Measurements from ENCODE around the gene GBE1.
A peak's percentile ranks its signal among the peaks of the same experiment; 100 is the strongest.

Gene GBE1

GRCh38 chr3:81723732-81724313 lies 37.6 kb downstream of the GBE1 start:
- ChIA-PET POLR2A (no interaction called here), CTCF (no interaction called here)
- Histone ChIP-seq H3K4me1 (ENCODE audit: control insufficient read depth, insufficient read depth, low read length) (no peaks in the 10 kb centered on the region), H3K4me3 (ENCODE audit: low read depth, low read length) (no peak overlapping the region), H3K27ac (ENCODE audit: extremely low read depth, low read depth, low read length) (no peak overlapping the region), H3K9me3 (ENCODE audit: control insufficient read depth, insufficient read depth, low read depth, low read length) (no peaks in the 10 kb centered on the region), H3K36me3 (ENCODE audit: control insufficient read depth in 2 of 2, insufficient read depth in 1 of 2, low read length in 2 of 2) (no peaks in the 10 kb centered on the region)
- TF ChIP-seq BCL6B (tag by site-specific recombination; IDR thresholded peaks at IDR 0.05): peak; percentile 70
- TF ChIP-seq SP7 (tag by site-specific recombination; IDR thresholded peaks at IDR 0.05): 0 out of 2 replicates have a peak, but pooled peaks have one; percentile 24
- no peak for TF ChIP-seq ZNF394 (tag by site-specific recombination; IDR thresholded peaks at IDR 0.05; ENCODE audit: borderline replicate concordance)
- no peak for TF ChIP-seq ZNF398 (tag by site-specific recombination; IDR thresholded peaks at IDR 0.05)

GRCh38 chr3:81718311-81718710 lies 43.1 kb downstream of the GBE1 start:
- Histone ChIP-seq H3K27ac (ENCODE audit: extremely low read depth, low read depth, low read length) (no peak overlapping the region), H3K9me3 (ENCODE audit: control insufficient read depth, insufficient read depth, low read depth, low read length) (no peaks in the 10 kb centered on the region), H3K4me3 (ENCODE audit: low read depth, low read length) (no peak overlapping the region), H3K36me3 (ENCODE audit: control insufficient read depth in 2 of 2, insufficient read depth in 1 of 2, low read length in 2 of 2) (no peaks in the 10 kb centered on the region), H3K4me1 (ENCODE audit: control insufficient read depth, insufficient read depth, low read length) (0 out of 2 replicates have a peak, but pooled peaks cover 2% of the 10 kb centered on the region)
- ChIA-PET CTCF (no interaction called here), POLR2A (no interaction called here)
- no peak for TF ChIP-seq ZNF549 (tag by site-specific recombination; IDR thresholded peaks at IDR 0.05)
- TF ChIP-seq HIC1 (tag by site-specific recombination; IDR thresholded peaks at IDR 0.05): no peak

- POLR2A ChIA-PET: no interaction called here
- Histone ChIP-seq H3K36me3 (ENCODE audit: control insufficient read depth in 2 of 2, insufficient read depth in 1 of 2, low read length in 2 of 2) (no peaks in the 10 kb centered on the region), H3K4me1 (ENCODE audit: control insufficient read depth, insufficient read depth, low read length) (0 out of 2 replicates have a peak, but pooled peaks cover 2% of the 10 kb centered on the region), H3K9me3 (ENCODE audit: control insufficient read depth, insufficient read depth, low read depth, low read length) (no peaks in the 10 kb centered on the region), H3K4me3 (ENCODE audit: low read depth, low read length) (no peak overlapping the region), H3K27ac (ENCODE audit: extremely low read depth, low read depth, low read length) (no peak overlapping the region)
- CTCF ChIA-PET: interaction anchor here (0.7 kb wide), 1 partner anchor 36 kb away, joined by 4 read pairs; no protein-coding TSS in a partner anchor
- TF ChIP-seq PRDM1 (tag by site-specific recombination; IDR thresholded peaks at IDR 0.05): 0 out of 2 replicates have a peak, but pooled peaks have one; percentile 25
- no peak for TF ChIP-seq ZNF571 (tag by site-specific recombination; IDR thresholded peaks at IDR 0.05)
- no peak for TF ChIP-seq MEIS1 (CRISPR knock-in tag; IDR thresholded peaks at IDR 0.05; ENCODE audit: borderline replicate concordance)
- TF ChIP-seq ZNF629 (tag by site-specific recombination; IDR thresholded peaks at IDR 0.05): peak; percentile 56; the same call in 1 of the 2 replicates
- no peak for TF ChIP-seq ZNF292 (tag by site-specific recombination; IDR thresholded peaks at IDR 0.05; ENCODE audit: borderline replicate concordance, low read depth)
- TF ChIP-seq ZNF677 (tag by site-specific recombination; IDR thresholded peaks at IDR 0.05): no peak
- peak; percentile 47; the same call in 1 of the 2 replicates for TF ChIP-seq IKZF3 (tag by site-specific recombination; IDR thresholded peaks at IDR 0.05)
- no peak for TF ChIP-seq ZNF580 (tag by site-specific recombination; IDR thresholded peaks at IDR 0.05)
- no peak for TF ChIP-seq BCL11B (tag by site-specific recombination; IDR thresholded peaks at IDR 0.05; ENCODE audit: low read depth)
- peak; percentile 78; the same call in 1 of the 2 replicates for TF ChIP-seq OVOL3 (tag by site-specific recombination; IDR thresholded peaks at IDR 0.05)
- TF ChIP-seq ZNF221 (tag by site-specific recombination; IDR thresholded peaks at IDR 0.05; ENCODE audit: borderline replicate concordance): no peak
- no peak for TF ChIP-seq ZNF785 (tag by site-specific recombination; IDR thresholded peaks at IDR 0.05)
- peak; percentile 28; the same call in 1 of the 2 replicates for TF ChIP-seq PRDM6 (tag by site-specific recombination; IDR thresholded peaks at IDR 0.05)
- TF ChIP-seq OSR2 (tag by site-specific recombination; IDR thresholded peaks at IDR 0.05): peak; percentile 71; the same call in 1 of the 2 replicates
- no peak for TF ChIP-seq ZNF16 (tag by site-specific recombination; IDR thresholded peaks at IDR 0.05; ENCODE audit: low read depth)
- TF ChIP-seq FEZF1 (tag by site-specific recombination; IDR thresholded peaks at IDR 0.05): peak; percentile 98
- TF ChIP-seq ZNF843 (tag by site-specific recombination; IDR thresholded peaks at IDR 0.05): peak; percentile 87
Measured at GRCh38 chr3:81716870-81717509, 44.5 kb downstream of the GBE1 start.
